ENCODE results near the gene WDR27.
"Not testable (repeated sequence)": the region's sequence is repeated elsewhere in the genome, so short reads cannot be mapped to it uniquely, and the experiment has no call there.

WDR27 gene

GRCh38 chr6:169601129-169601528 lies 100.7 kb downstream of the WDR27 start:
- not testable (repeated sequence) for DNase-seq (ENCODE audit: low read depth)

GRCh38 chr6:169592558-169592957 lies 109.3 kb downstream of the WDR27 start:
- DNase-seq (ENCODE audit: low read depth): no peak

GRCh38 chr6:169591616-169592015 lies 110.2 kb downstream of the WDR27 start:
- no peak for DNase-seq (ENCODE audit: low read depth)

GRCh38 chr6:169590376-169590939 lies 111.4 kb downstream of the WDR27 start:
- no peak for DNase-seq (ENCODE audit: low read depth)

GRCh38 chr6:169589699-169590257 lies 112.1 kb downstream of the WDR27 start:
- DNase-seq (ENCODE audit: low read depth): no peak

- DNase-seq (ENCODE audit: low read depth): no peak
These were observed 112.5 kb downstream of the WDR27 start for GRCh38 chr6:169589293-169589692.

GRCh38 chr6:169587975-169588374 lies 113.9 kb downstream of the WDR27 start:
- DNase-seq (ENCODE audit: low read depth): no peak

GRCh38 chr6:169583886-169584541 lies 117.8 kb downstream of the WDR27 start:
- DNase-seq (ENCODE audit: low read depth): no peak

GRCh38 chr6:169579407-169580111 lies 122.3 kb downstream of the WDR27 start:
- no peak for DNase-seq (ENCODE audit: low read depth)

GRCh38 chr6:169577974-169578373 lies 123.9 kb downstream of the WDR27 start:
- no peak for DNase-seq (ENCODE audit: low read depth)

- DNase-seq (ENCODE audit: low read depth): no peak
These were observed 124.6 kb downstream of the WDR27 start for GRCh38 chr6:169577236-169577635.

GRCh38 chr6:169575821-169576220 lies 126.0 kb downstream of the WDR27 start:
- DNase-seq (ENCODE audit: low read depth): no peak

GRCh38 chr6:169575365-169575764 lies 126.5 kb downstream of the WDR27 start:
- no peak for DNase-seq (ENCODE audit: low read depth)

- DNase-seq (ENCODE audit: low read depth): no peak
These were observed 127.4 kb downstream of the WDR27 start for GRCh38 chr6:169574420-169574819.

GRCh38 chr6:169573883-169574282 lies 127.9 kb downstream of the WDR27 start:
- no peak for DNase-seq (ENCODE audit: low read depth)

GRCh38 chr6:169571123-169571962 lies 130.5 kb downstream of the WDR27 start:
- DNase-seq (ENCODE audit: low read depth): no peak

GRCh38 chr6:169568314-169569087 lies 133.3 kb downstream of the WDR27 start:
- no peak for DNase-seq (ENCODE audit: low read depth)

GRCh38 chr6:169567819-169568218 lies 134.0 kb downstream of the WDR27 start:
- no peak for DNase-seq (ENCODE audit: low read depth)

- DNase-seq (ENCODE audit: low read depth): no peak
These were observed 134.7 kb downstream of the WDR27 start for GRCh38 chr6:169566961-169567750.

- DNase-seq (ENCODE audit: low read depth): no peak
These were observed 135.5 kb downstream of the WDR27 start for GRCh38 chr6:169566319-169566718.
